HepG2 (cell line): ENCODE measurements around the gene SLC7A11. TPM values are rescaled to one million over a fixed set of nuclear protein-coding genes. Genes with fewer than 3 reads are reported as not detected.

ENCODE experiments used
- NR3C1 ChIP-seq: sonication (generic); formaldehyde crosslinking; IDR thresholded peaks from 2 replicates; pipeline ENCODE4 v1.4.0; 2020; ENCODE audit warnings: missing genetic modification reagents
- SMAD9 ChIP-seq: sonication (generic); formaldehyde crosslinking; IDR thresholded peaks from 2 replicates; pipeline ENCODE4 v1.5.1; 2020; ENCODE audit warnings: mild to moderate bottlenecking, missing genetic modification reagents
- ZFP90 ChIP-seq: sonication (generic); formaldehyde crosslinking; IDR thresholded peaks from 2 replicates; pipeline ENCODE4 v1.8.0; 2022; ENCODE audit warnings: missing genetic modification reagents, mild to moderate bottlenecking, inconsistent platforms, borderline replicate concordance
- ZNF329 ChIP-seq: sonication (generic); formaldehyde crosslinking; IDR thresholded peaks from 2 replicates; pipeline ENCODE4 v1.9.0; 2021; ENCODE audit warnings: low read depth, mild to moderate bottlenecking, missing genetic modification reagents
- polyA plus RNA-seq, 8 experiments: library from polyadenylated mRNA; depleted of rRNA in 3 of 8; stranded (reverse) in 7 of 8; unstranded in 1 of 8; fragments of >200 nt; fragmentation: Illumina TruSeq in 4 of 8; extraction: Trizol in 4 of 8; gene quantifications; 2 replicates each; pipeline versions ENCODE4 v1.2.1 to v1.2.3, GENCODE V29; 2011 to 2016; ENCODE audit warnings: low read depth in 4 of 8, missing spikeins in 1 of 8, mixed read lengths in 1 of 8; ENCODE audit not compliant: insufficient read depth in 1 of 8
- total RNA-seq, 5 experiments: library from RNA; depleted of rRNA; stranded (reverse); fragments of >200 nt; fragmentation: Illumina TruSeq; extraction: Trizol; gene quantifications; 2 replicates each; pipeline ENCODE4 v1.2.3, GENCODE V29; 2016; ENCODE audit warnings: low read depth in 1 of 5
- TF ChIP-seq, protein P1 (sequence below): sonication (generic); formaldehyde crosslinking; IDR thresholded peaks from 2 replicates; pipeline ENCODE4 v1.4.0; 2020; ENCODE audit warnings: mild to moderate bottlenecking, missing genetic modification reagents
- TF ChIP-seq, protein P2 (sequence below): sonication (generic); formaldehyde crosslinking; IDR thresholded peaks from 2 replicates; pipeline ENCODE4 v1.8.0; 2022; ENCODE audit warnings: mild to moderate bottlenecking, missing genetic modification reagents, moderate library complexity

Gene SLC7A11
- total and polyA plus RNA-seq, 2 of the 13 experiments (the other 11 are each of a cell fraction or from before 2014, with no cell fraction given) = 15.7 to 17.5 TPM

DNA sequence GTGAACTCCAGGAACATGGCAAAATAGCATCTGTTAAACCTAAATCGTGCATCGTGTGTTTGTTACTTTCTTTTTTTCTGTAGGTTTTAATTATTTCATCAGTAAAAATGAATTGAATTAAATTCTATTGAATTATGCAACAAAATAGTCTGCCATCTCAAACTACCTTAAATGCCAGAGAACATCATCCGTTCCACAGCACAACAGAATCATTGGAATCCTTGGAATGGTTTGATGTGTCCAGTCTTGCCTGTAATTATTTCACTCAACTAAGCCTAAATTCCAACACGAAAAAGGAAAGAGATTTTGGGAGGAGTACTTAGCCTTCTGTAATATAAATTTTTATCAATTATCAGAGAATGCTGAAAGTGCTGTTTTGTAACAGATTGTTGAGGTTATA is 17.1 kb upstream of the SLC7A11 start (continued):
- TF ChIP-seq, protein P1, sequence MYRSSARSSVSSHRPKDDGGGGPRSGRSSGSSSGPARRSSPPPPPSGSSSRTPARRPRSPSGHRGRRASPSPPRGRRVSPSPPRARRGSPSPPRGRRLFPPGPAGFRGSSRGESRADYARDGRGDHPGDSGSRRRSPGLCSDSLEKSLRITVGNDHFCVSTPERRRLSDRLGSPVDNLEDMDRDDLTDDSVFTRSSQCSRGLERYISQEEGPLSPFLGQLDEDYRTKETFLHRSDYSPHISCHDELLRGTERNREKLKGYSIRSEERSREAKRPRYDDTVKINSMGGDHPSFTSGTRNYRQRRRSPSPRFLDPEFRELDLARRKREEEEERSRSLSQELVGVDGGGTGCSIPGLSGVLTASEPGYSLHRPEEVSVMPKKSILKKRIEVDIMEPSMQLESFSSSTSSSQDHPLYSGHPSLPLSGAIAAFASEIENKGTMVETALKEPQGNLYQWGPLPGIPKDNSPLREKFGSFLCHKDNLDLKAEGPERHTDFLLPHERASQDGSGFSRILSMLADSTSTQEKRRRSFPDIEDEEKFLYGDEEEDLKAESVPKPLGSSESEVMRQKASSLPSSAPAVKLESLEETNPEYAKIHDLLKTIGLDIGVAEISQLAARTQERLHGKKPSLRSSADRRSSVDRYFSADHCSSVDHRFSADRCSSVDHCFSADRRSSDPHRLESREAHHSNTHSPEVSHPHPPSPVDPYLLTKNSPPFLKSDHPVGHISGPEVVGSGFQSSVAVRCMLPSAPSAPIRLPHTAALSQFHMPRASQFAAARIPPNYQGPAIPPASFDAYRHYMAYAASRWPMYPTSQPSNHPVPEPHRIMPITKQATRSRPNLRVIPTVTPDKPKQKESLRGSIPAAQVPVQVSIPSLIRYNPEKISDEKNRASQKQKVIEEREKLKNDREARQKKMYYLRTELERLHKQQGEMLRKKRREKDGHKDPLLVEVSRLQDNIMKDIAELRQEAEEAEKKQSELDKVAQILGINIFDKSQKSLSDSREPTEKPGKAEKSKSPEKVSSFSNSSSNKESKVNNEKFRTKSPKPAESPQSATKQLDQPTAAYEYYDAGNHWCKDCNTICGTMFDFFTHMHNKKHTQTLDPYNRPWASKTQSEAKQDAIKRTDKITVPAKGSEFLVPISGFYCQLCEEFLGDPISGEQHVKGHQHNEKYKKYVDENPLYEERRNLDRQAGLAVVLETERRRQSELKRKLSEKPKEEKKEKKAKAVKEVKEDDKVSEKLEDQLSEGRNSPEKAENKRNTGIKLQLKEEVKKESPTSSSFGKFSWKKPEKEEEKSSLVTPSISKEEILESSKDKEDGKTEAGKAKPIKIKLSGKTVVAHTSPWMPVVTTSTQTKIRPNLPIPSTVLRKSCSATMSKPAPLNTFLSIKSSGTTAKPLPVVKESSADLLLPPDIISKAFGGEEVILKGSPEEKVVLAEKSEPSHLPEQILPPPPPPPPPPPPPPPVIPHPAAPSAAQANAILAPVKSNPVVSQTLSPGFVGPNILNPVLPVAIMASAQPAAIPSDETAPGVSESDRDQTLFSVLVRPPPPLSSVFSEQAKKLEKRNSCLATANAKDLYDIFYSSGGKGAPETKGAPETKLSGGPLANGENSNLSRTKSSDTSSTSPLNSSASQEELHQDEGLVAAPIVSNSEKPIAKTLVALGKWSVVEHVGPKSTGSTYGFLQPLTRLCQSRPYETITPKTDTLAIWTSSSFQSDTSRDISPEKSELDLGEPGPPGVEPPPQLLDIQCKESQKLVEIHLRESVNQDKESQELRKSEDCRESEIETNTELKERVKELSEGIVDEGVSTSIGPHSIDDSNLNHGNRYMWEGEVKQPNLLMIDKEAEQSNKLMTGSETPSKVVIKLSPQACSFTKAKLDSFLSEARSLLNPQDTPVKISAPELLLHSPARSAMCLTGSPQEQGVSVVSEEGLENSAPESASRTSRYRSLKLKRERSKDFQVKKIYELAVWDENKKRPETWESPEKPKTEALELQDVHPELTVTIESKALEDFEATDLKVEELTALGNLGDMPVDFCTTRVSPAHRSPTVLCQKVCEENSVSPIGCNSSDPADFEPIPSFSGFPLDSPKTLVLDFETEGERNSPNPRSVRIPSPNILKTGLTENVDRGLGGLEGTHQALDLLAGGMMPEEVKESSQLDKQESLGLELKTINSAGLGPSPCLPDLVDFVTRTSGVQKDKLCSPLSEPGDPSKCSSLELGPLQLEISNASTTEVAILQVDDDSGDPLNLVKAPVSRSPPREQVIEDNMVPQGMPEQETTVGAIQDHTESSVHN = no peak
- TF ChIP-seq SMAD9 (no peak), ZFP90 (CRISPR knock-in tag) (no peak), ZNF329 (CRISPR knock-in tag) (no peak), NR3C1 (CRISPR knock-in tag) (no peak)
- TF ChIP-seq, protein P2, sequence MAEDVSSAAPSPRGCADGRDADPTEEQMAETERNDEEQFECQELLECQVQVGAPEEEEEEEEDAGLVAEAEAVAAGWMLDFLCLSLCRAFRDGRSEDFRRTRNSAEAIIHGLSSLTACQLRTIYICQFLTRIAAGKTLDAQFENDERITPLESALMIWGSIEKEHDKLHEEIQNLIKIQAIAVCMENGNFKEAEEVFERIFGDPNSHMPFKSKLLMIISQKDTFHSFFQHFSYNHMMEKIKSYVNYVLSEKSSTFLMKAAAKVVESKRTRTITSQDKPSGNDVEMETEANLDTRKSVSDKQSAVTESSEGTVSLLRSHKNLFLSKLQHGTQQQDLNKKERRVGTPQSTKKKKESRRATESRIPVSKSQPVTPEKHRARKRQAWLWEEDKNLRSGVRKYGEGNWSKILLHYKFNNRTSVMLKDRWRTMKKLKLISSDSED (CRISPR knock-in tag) = no peak
